ENCODE data around the gene LCE3E. TPM values are rescaled to one million over a fixed set of nuclear protein-coding genes. Genes with fewer than 3 reads are reported as not detected.

LCE3E gene
- total RNA-seq, 2 experiments from 2014 or later, result not detected

Other genes starting within 250 kb of the LCE3E start
- gene FLG, start 241.5 kb downstream of the LCE3E start, total RNA-seq, result not detected
- not detected for gene FLG2, start 206.8 kb downstream of the LCE3E start, total RNA-seq
- gene CRNN, start 152.5 kb downstream of the LCE3E start, total RNA-seq, result not detected
- gene LCE5A, start 56.0 kb downstream of the LCE3E start, total RNA-seq, result not detected
- gene CRCT1, start 52.3 kb downstream of the LCE3E start, total RNA-seq, result not detected
- gene LCE3D, start 13.7 kb upstream of the LCE3E start, total RNA-seq, result not detected
- gene LCE3C, start 33.5 kb upstream of the LCE3E start, total RNA-seq, result not detected
- not detected for gene LCE3B, start 47.0 kb upstream of the LCE3E start, total RNA-seq
- not detected for gene LCE3A, start 56.3 kb upstream of the LCE3E start, total RNA-seq
- gene LCE2D, start 96.6 kb upstream of the LCE3E start, total RNA-seq, result not detected
- not detected for gene LCE2C, start 108.5 kb upstream of the LCE3E start, total RNA-seq
- gene LCE2B, start 119.3 kb upstream of the LCE3E start, total RNA-seq, result not detected
- gene LCE2A, start 131.6 kb upstream of the LCE3E start, total RNA-seq, result not detected
- gene LCE4A, start 141.4 kb upstream of the LCE3E start, total RNA-seq, result not detected
- not detected for gene KPRP, start 191.2 kb upstream of the LCE3E start, total RNA-seq
- gene LCE1F, start 208.4 kb upstream of the LCE3E start, total RNA-seq, result not detected
- not detected for gene LCE1E, start 219.5 kb upstream of the LCE3E start, total RNA-seq
- gene LCE1D, start 229.9 kb upstream of the LCE3E start, total RNA-seq, result not detected
- gene LCE1C, start 239.9 kb upstream of the LCE3E start, total RNA-seq, result not detected
- gene LCE1B, start 245.2 kb upstream of the LCE3E start, total RNA-seq, result not detected